K562 (cell line): ENCODE measurements around the gene LRIT1. TPM values are rescaled to one million over a fixed set of nuclear protein-coding genes. Genes with fewer than 3 reads are reported as not detected.

Source experiments
- ATF6 ChIP-seq: sonication (generic); formaldehyde crosslinking; IDR thresholded peaks from 2 replicates; pipeline ENCODE4 v1.4.0; 2020; ENCODE audit warnings: mild to moderate bottlenecking, missing genetic modification reagents
- BDP1 ChIP-seq: IDR thresholded peaks from 3 replicates; pipeline ENCODE4 v1.6.1; 2011; ENCODE audit not compliant: insufficient read length, insufficient read depth
- GABPA ChIP-seq: fragments of 200-800 bp; sonication (Bioruptor generic); conservative IDR thresholded peaks from 2 replicates; pipeline ENCODE4 v1.6.1; 2016; ENCODE audit warnings: low read depth, missing genetic modification characterization, missing compliant biosample characterization
- MEF2A ChIP-seq: IDR thresholded peaks from 2 replicates; pipeline ENCODE4 v1.6.1; 2011; ENCODE audit warnings: low read depth, mild to moderate bottlenecking, low read length, moderate library complexity; ENCODE audit not compliant: control insufficient read depth
- MTA2 ChIP-seq: fragments of 450-650 bp; IDR thresholded peaks from 2 replicates; pipeline ENCODE4 v1.6.1; 2016; ENCODE audit warnings: low read depth
- RAD21 ChIP-seq, 2 experiments: fragments of 250-450 bp in 1 of 2; fragments of 450-650 bp in 1 of 2; sonication (Bioruptor Pico) in 1 of 2; formaldehyde crosslinking in 1 of 2; IDR thresholded peaks in 1 of 2; conservative IDR thresholded peaks in 1 of 2; 2 replicates each; pipeline versions ENCODE4 v1.4.0 to v1.8.0; 2020 to 2022; ENCODE audit warnings: mild to moderate bottlenecking in 2 of 2, moderate library complexity in 1 of 2
- RCOR1 ChIP-seq, 2 experiments: IDR thresholded peaks; 2 replicates each; pipeline ENCODE4 v1.6.1; 2012; ENCODE audit warnings: low read depth in 2 of 2, low read length in 2 of 2, borderline replicate concordance in 1 of 2, improper control_type of control experiment in 1 of 2
- SOX6 ChIP-seq: fragments of 450-650 bp; IDR thresholded peaks from 2 replicates; pipeline ENCODE4 v1.6.1; 2014; ENCODE audit warnings: mild to moderate bottlenecking
- XRCC4 ChIP-seq: IDR thresholded peaks from one replicate; pipeline ENCODE4 v1.6.1; 2011; ENCODE audit not compliant: insufficient read depth, insufficient read length; ENCODE audit errors: extremely low read depth
- ZNF224 ChIP-seq: sonication (generic); formaldehyde crosslinking; IDR thresholded peaks from 2 replicates; pipeline ENCODE4 v1.8.0; 2022; ENCODE audit warnings: mild to moderate bottlenecking, missing genetic modification reagents
- ZNF23 ChIP-seq: fragments of 250-450 bp; sonication (Bioruptor Pico); IDR thresholded peaks from 2 replicates; pipeline ENCODE4 v1.4.0; 2020; ENCODE audit warnings: mild to moderate bottlenecking
- ZNF431 ChIP-seq: sonication (generic); formaldehyde crosslinking; IDR thresholded peaks from 2 replicates; pipeline ENCODE4 v1.8.0; 2022; ENCODE audit warnings: mild to moderate bottlenecking, missing genetic modification reagents
- ZNF696 ChIP-seq: fragments of 250-450 bp; sonication (Bioruptor Pico); conservative IDR thresholded peaks from 2 replicates; pipeline ENCODE4 v1.4.0; 2020; ENCODE audit warnings: mild to moderate bottlenecking, moderate library complexity
- polyA plus RNA-seq, 8 experiments: library from polyadenylated mRNA; depleted of rRNA in 4 of 8; stranded (reverse) in 5 of 8; unstranded in 3 of 8; fragments of >200 nt; fragmentation: Nextera tagmentation in 2 of 8; fragmentation: Illumina TruSeq in 1 of 8; extraction: Ambion mirVana in 2 of 8; extraction: Trizol in 1 of 8; gene quantifications; 2 replicates each; pipeline versions ENCODE4 v1.2.1 to v1.2.3, GENCODE V29; 2011 to 2014; ENCODE audit warnings: inconsistent platforms in 1 of 8, missing spikeins in 1 of 8
- total RNA-seq, 7 experiments: library from RNA; depleted of rRNA in 6 of 7; stranded (reverse); fragments of >200 nt in 6 of 7; fragmentation: Illumina TruSeq in 2 of 7; extraction: Trizol in 2 of 7; gene quantifications; 2 replicates each; pipeline versions ENCODE4 v1.2.1 to v1.2.3, GENCODE V29; 2011 to 2021; ENCODE audit warnings: low replicate concordance in 1 of 7
- TF ChIP-seq, protein P1 (sequence below): fragments of 450-650 bp; IDR thresholded peaks from 2 replicates; pipeline ENCODE4 v1.6.1; 2016; ENCODE audit warnings: mild to moderate bottlenecking, moderate library complexity

Gene LRIT1
- total and polyA plus RNA-seq, 9 of the 15 experiments (the other 6 are each of a cell fraction or from before 2014, with no cell fraction given): not detected

DNA sequence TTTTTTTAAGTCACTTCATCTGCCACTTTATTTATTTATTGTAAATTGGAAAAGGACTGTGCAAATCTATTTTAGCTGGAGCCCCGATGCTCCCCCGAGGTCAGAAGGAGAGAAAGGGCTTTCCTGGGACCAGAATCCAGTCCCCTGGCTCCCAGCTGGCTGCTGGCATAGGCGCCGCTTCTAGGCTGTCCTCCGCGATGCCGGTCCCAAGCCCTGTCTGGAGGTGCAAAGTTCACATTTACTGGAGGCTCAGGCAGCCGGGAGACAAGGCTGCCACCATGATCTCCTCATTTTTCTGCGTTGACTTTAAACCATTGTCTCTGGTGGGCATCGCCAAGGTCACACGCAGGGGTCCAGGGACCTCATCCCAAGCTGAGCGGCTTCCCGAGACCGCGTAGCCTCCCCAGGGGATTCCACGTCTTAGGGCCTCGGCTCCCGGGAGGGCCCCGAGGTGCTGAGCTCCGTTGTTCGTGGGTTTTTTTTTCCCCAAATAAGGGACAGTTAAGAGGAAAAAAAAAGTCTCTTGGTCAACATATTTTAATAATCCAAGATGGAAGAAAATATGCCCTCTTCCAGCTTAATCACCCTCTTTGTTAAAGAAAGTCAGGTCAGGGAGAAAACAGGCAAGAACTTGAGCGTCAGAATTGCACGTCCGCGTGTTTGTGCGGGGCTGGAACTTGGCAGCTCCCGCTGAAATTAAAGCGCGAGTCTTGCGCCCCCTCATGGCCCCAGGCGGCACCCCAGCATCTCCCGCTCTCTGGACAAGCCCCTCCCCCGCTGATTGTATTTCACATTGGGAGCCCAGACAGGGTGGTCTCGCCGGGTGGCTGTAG is 15.4 kb upstream of the LRIT1 start (continued):
- TF ChIP-seq, protein P1, sequence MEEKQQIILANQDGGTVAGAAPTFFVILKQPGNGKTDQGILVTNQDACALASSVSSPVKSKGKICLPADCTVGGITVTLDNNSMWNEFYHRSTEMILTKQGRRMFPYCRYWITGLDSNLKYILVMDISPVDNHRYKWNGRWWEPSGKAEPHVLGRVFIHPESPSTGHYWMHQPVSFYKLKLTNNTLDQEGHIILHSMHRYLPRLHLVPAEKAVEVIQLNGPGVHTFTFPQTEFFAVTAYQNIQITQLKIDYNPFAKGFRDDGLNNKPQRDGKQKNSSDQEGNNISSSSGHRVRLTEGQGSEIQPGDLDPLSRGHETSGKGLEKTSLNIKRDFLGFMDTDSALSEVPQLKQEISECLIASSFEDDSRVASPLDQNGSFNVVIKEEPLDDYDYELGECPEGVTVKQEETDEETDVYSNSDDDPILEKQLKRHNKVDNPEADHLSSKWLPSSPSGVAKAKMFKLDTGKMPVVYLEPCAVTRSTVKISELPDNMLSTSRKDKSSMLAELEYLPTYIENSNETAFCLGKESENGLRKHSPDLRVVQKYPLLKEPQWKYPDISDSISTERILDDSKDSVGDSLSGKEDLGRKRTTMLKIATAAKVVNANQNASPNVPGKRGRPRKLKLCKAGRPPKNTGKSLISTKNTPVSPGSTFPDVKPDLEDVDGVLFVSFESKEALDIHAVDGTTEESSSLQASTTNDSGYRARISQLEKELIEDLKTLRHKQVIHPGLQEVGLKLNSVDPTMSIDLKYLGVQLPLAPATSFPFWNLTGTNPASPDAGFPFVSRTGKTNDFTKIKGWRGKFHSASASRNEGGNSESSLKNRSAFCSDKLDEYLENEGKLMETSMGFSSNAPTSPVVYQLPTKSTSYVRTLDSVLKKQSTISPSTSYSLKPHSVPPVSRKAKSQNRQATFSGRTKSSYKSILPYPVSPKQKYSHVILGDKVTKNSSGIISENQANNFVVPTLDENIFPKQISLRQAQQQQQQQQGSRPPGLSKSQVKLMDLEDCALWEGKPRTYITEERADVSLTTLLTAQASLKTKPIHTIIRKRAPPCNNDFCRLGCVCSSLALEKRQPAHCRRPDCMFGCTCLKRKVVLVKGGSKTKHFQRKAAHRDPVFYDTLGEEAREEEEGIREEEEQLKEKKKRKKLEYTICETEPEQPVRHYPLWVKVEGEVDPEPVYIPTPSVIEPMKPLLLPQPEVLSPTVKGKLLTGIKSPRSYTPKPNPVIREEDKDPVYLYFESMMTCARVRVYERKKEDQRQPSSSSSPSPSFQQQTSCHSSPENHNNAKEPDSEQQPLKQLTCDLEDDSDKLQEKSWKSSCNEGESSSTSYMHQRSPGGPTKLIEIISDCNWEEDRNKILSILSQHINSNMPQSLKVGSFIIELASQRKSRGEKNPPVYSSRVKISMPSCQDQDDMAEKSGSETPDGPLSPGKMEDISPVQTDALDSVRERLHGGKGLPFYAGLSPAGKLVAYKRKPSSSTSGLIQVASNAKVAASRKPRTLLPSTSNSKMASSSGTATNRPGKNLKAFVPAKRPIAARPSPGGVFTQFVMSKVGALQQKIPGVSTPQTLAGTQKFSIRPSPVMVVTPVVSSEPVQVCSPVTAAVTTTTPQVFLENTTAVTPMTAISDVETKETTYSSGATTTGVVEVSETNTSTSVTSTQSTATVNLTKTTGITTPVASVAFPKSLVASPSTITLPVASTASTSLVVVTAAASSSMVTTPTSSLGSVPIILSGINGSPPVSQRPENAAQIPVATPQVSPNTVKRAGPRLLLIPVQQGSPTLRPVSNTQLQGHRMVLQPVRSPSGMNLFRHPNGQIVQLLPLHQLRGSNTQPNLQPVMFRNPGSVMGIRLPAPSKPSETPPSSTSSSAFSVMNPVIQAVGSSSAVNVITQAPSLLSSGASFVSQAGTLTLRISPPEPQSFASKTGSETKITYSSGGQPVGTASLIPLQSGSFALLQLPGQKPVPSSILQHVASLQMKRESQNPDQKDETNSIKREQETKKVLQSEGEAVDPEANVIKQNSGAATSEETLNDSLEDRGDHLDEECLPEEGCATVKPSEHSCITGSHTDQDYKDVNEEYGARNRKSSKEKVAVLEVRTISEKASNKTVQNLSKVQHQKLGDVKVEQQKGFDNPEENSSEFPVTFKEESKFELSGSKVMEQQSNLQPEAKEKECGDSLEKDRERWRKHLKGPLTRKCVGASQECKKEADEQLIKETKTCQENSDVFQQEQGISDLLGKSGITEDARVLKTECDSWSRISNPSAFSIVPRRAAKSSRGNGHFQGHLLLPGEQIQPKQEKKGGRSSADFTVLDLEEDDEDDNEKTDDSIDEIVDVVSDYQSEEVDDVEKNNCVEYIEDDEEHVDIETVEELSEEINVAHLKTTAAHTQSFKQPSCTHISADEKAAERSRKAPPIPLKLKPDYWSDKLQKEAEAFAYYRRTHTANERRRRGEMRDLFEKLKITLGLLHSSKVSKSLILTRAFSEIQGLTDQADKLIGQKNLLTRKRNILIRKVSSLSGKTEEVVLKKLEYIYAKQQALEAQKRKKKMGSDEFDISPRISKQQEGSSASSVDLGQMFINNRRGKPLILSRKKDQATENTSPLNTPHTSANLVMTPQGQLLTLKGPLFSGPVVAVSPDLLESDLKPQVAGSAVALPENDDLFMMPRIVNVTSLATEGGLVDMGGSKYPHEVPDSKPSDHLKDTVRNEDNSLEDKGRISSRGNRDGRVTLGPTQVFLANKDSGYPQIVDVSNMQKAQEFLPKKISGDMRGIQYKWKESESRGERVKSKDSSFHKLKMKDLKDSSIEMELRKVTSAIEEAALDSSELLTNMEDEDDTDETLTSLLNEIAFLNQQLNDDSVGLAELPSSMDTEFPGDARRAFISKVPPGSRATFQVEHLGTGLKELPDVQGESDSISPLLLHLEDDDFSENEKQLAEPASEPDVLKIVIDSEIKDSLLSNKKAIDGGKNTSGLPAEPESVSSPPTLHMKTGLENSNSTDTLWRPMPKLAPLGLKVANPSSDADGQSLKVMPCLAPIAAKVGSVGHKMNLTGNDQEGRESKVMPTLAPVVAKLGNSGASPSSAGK: peak; percentile 99
- TF ChIP-seq ZNF224 (CRISPR knock-in tag) (peak; percentile 73; the same call in 1 of the 2 replicates), SOX6 (peak; percentile 30; the same call in 1 of the 2 replicates), MTA2 (no peak), MEF2A (no peak), ZNF696 (CRISPR knock-in tag) (no peak), ATF6 (CRISPR knock-in tag) (no peak), GABPA (tag) (no peak), RAD21 (CRISPR knock-in tag; conservative IDR thresholded peaks at IDR 0.05 in 1 of 2, IDR thresholded peaks at IDR 0.05 in 1 of 2) (peak; percentile 44 to 74), XRCC4 (no peak), BDP1 (no peak), ZNF431 (CRISPR knock-in tag) (peak; percentile 86), RCOR1 (IDR thresholded peaks at IDR 0.05; ENCODE audit: borderline replicate concordance in 1 of 2, low read depth in 2 of 2, low read length in 2 of 2) (peak in 1 of 2 experiments; percentile 40; a peak in 1 of 4 replicates), ZNF23 (CRISPR knock-in tag) (no peak)
